ENCODE data around the gene IFNLR1.

IFNLR1 gene

GRCh38 chr1:24175033-24175755 lies 11.9 kb downstream of the IFNLR1 start:
- no peak for DNase-seq

- no peak for DNase-seq
Observed at GRCh38 chr1:24173638-24174575, 13.2 kb downstream of the IFNLR1 start.

- DNase-seq: no peak
Observed at GRCh38 chr1:24172598-24172997, 14.5 kb downstream of the IFNLR1 start.

GRCh38 chr1:24169286-24169685 lies 17.8 kb downstream of the IFNLR1 start:
- DNase-seq: no peak

- no peak for DNase-seq
Observed at GRCh38 chr1:24168245-24168644, 18.8 kb downstream of the IFNLR1 start.

GRCh38 chr1:24167008-24167407 lies 20.1 kb downstream of the IFNLR1 start:
- DNase-seq: no peak

- no peak for DNase-seq
Observed at GRCh38 chr1:24165500-24165899, 21.6 kb downstream of the IFNLR1 start.

GRCh38 chr1:24164004-24164403 lies 23.1 kb downstream of the IFNLR1 start:
- no peak for DNase-seq

- DNase-seq: no peak
Observed at GRCh38 chr1:24162201-24162600, 24.9 kb downstream of the IFNLR1 start.

GRCh38 chr1:24161270-24161669 lies 25.8 kb downstream of the IFNLR1 start:
- DNase-seq: no peak

GRCh38 chr1:24159366-24159765 lies 27.7 kb downstream of the IFNLR1 start:
- no peak for DNase-seq

- DNase-seq: no peak
Observed at GRCh38 chr1:24157918-24158481, 29.1 kb downstream of the IFNLR1 start.

GRCh38 chr1:24156542-24157260 lies 30.4 kb downstream of the IFNLR1 start:
- no peak for DNase-seq

- DNase-seq: peak; percentile 38
Observed at GRCh38 chr1:24155011-24155782, 31.9 kb downstream of the IFNLR1 start.

- DNase-seq: peak; percentile 16
Observed at GRCh38 chr1:24154215-24154614, 32.9 kb downstream of the IFNLR1 start.

- DNase-seq: no peak
Observed at GRCh38 chr1:24152631-24153494, 34.2 kb downstream of the IFNLR1 start.

GRCh38 chr1:24151175-24151533 lies 35.9 kb downstream of the IFNLR1 start:
- DNase-seq: no peak

GRCh38 chr1:24150234-24151174 lies 36.6 kb downstream of the IFNLR1 start:
- peak; percentile 77 for DNase-seq

- DNase-seq: no peak
Observed at GRCh38 chr1:24149866-24150233, 37.2 kb downstream of the IFNLR1 start.

- DNase-seq: no peak
Observed at GRCh38 chr1:24147816-24148215, 39.3 kb downstream of the IFNLR1 start.
